ENCODE measurements around the gene SUPT5H.

DNA sequence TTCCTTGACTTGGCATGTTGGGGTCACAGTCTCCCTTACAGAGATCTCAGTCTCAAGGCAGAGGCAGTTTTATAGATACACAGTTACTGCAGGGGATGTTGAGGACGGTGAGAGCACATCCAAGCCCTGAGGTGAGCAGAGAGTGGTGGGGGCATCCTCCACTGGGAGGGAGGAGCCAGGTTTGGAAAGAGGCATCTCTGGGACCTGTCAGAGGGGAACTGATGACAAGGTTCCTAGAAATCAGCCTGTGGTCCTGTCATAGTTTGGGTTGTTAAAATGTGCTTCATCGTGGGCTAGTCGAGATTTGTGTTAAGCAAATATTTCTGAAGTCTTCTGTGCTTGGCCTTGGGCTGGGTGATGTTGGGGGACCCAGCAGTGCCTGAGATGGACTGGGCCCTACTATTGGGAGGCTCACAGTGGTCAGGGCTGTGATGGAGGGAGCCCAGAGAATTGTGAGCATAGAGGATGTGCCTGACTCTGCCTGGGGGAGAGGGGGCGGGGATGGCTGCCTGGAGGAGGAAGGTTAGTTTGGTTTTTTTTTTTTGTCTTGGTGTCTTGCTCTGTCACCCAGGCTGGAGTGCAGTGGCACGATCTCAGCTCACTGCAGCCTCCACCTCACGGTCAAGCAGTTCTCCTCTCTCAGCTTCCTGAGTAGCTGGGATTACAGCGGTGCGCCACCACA is 3.9 kb downstream of the SUPT5H start:
- TF ChIP-seq, protein P1, sequence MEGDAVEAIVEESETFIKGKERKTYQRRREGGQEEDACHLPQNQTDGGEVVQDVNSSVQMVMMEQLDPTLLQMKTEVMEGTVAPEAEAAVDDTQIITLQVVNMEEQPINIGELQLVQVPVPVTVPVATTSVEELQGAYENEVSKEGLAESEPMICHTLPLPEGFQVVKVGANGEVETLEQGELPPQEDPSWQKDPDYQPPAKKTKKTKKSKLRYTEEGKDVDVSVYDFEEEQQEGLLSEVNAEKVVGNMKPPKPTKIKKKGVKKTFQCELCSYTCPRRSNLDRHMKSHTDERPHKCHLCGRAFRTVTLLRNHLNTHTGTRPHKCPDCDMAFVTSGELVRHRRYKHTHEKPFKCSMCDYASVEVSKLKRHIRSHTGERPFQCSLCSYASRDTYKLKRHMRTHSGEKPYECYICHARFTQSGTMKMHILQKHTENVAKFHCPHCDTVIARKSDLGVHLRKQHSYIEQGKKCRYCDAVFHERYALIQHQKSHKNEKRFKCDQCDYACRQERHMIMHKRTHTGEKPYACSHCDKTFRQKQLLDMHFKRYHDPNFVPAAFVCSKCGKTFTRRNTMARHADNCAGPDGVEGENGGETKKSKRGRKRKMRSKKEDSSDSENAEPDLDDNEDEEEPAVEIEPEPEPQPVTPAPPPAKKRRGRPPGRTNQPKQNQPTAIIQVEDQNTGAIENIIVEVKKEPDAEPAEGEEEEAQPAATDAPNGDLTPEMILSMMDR (conservative IDR thresholded peaks at IDR 0.05; ENCODE audit: low read depth, low read length), result no peak
- TF ChIP-seq RFX5 (IDR thresholded peaks at IDR 0.05; ENCODE audit: low read depth, low read length) (no peak), USF2 (IDR thresholded peaks at IDR 0.05; ENCODE audit: low read depth, low read length) (no peak), ELK1 (IDR thresholded peaks at IDR 0.05; ENCODE audit: borderline replicate concordance, low read depth, low read length) (no peak)
